ENCODE measurements around the gene TLCD1.

Gene TLCD1

DNA sequence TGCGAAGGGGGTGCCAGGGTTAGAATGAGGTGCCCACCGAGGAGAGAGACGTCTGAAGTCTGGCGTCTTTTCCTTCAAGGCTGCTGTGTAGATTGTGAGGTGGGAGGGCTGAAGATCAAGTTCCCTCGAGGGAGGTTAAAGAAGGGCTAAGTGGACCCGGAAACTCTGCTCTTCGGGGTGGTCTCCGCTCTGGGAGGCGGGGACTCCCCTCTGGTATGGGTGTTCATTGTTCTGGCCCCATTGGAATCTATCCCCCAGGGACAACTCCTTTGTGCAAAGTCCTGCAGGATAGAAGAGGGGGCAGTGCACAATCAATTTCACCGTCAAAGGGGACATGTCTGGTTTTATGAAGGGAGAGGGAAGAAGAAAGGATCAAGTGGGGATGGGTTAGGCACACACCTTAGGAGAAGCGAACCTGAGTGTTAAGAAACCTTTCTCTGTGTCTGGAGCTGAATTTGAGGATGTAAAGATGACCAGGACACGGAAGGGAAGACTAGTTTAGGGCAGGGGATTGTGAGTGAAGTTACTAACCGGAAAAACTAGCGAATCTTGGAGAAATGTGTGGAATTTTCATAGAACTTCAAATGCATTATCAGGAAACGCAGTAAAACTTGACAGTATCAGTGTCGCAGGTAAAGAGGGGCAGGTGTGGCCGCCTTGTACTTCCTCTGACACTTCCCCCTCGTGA is 7.6 kb downstream of the TLCD1 start (continued):
- TF ChIP-seq ZNF530 (tag by site-specific recombination; IDR thresholded peaks at IDR 0.05; ENCODE audit: low read depth) (no peak), ZNF645 (tag by site-specific recombination; IDR thresholded peaks at IDR 0.05) (no peak), ZNF580 (tag by site-specific recombination; IDR thresholded peaks at IDR 0.05) (no peak), RBAK (tag by site-specific recombination; IDR thresholded peaks at IDR 0.05) (no peak), ZNF335 (tag by site-specific recombination; conservative IDR thresholded peaks at IDR 0.05) (peak; percentile 13; the same call in 1 of the 2 replicates), GLIS2 (tag by site-specific recombination; IDR thresholded peaks at IDR 0.05) (0 out of 2 replicates have a peak, but pooled peaks have one; percentile 56), KLF7 (tag by site-specific recombination; IDR thresholded peaks at IDR 0.05; ENCODE audit: borderline replicate concordance) (no peak), ZNF571 (tag by site-specific recombination; IDR thresholded peaks at IDR 0.05) (no peak), ZBTB17 (tag by site-specific recombination; IDR thresholded peaks at IDR 0.05) (peak; percentile 48)
- TF ChIP-seq, protein P1, sequence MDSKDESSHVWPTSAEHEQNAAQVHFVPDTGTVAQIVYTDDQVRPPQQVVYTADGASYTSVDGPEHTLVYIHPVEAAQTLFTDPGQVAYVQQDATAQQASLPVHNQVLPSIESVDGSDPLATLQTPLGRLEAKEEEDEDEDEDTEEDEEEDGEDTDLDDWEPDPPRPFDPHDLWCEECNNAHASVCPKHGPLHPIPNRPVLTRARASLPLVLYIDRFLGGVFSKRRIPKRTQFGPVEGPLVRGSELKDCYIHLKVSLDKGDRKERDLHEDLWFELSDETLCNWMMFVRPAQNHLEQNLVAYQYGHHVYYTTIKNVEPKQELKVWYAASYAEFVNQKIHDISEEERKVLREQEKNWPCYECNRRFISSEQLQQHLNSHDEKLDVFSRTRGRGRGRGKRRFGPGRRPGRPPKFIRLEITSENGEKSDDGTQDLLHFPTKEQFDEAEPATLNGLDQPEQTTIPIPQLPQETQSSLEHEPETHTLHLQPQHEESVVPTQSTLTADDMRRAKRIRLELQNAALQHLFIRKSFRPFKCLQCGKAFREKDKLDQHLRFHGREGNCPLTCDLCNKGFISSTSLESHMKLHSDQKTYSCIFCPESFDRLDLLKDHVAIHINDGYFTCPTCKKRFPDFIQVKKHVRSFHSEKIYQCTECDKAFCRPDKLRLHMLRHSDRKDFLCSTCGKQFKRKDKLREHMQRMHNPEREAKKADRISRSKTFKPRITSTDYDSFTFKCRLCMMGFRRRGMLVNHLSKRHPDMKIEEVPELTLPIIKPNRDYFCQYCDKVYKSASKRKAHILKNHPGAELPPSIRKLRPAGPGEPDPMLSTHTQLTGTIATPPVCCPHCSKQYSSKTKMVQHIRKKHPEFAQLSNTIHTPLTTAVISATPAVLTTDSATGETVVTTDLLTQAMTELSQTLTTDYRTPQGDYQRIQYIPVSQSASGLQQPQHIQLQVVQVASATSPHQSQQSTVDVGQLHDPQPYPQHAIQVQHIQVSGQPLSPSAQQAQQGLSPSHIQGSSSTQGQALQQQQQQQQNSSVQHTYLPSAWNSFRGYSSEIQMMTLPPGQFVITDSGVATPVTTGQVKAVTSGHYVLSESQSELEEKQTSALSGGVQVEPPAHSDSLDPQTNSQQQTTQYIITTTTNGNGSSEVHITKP (tag by site-specific recombination; IDR thresholded peaks at IDR 0.05), result peak; percentile 96
- TF ChIP-seq, protein P2, sequence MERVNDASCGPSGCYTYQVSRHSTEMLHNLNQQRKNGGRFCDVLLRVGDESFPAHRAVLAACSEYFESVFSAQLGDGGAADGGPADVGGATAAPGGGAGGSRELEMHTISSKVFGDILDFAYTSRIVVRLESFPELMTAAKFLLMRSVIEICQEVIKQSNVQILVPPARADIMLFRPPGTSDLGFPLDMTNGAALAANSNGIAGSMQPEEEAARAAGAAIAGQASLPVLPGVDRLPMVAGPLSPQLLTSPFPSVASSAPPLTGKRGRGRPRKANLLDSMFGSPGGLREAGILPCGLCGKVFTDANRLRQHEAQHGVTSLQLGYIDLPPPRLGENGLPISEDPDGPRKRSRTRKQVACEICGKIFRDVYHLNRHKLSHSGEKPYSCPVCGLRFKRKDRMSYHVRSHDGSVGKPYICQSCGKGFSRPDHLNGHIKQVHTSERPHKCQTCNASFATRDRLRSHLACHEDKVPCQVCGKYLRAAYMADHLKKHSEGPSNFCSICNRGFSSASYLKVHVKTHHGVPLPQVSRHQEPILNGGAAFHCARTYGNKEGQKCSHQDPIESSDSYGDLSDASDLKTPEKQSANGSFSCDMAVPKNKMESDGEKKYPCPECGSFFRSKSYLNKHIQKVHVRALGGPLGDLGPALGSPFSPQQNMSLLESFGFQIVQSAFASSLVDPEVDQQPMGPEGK (tag by site-specific recombination; IDR thresholded peaks at IDR 0.05), result peak; percentile 4; the same call in 1 of the 2 replicates

DNA sequence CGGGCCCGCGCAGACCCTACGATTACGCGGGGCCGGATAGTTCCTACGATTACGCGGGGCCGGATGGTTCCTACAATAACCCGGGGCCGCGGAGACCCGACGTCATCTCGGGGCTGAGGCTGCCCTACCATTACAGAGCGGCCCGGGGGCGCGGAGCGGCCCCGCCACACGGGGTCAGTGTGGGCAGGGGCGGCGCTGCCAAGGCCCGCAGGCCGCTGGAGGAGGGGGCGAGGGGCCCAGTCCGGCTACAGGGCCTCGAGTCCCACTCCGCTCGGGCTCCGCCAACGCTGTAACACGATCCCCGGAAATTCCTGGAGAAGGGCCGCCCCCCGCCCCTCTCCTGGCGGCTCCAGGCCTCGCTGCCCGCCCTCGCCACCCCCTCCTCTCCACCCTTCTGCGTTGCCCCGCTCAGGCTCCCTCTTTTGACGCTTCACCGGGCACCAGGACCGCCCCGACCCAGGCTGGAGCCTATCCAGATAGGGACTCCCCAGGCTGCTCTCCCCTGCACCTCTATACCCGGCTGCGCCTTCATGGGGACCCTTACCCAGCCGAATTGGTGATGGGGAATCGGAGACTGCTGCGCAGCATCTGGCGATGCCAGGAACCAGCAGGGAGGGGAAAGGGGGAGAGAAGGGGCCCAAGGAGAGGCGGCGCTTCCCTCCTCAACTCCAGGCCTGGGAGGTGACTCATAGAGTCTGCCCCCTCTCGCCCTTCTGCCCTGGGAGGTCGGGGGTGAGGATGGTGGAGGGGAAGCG is 8.3 kb downstream of the TLCD1 start, which contains the start of gene RAB34:
TSS of gene RAB34 (minus strand) at position 291 of the 755 bp plus-strand sequence. CDS start 602 bp downstream, outside the sequence.
- peaks cover 27 to 63% of the 10 kb centered on the region in 2 experiments; a peak in 2 of 3 replicates for H3K36me3 ChIP-seq (ENCODE audit: control insufficient read depth in 2 of 2, insufficient read depth in 1 of 2, low read length in 2 of 2)
- peaks cover 16% of the 10 kb centered on the region for H3K4me1 ChIP-seq (ENCODE audit: control insufficient read depth, insufficient read depth, low read length)
- H3K4me3 ChIP-seq (ENCODE audit: low read depth, low read length), result peak within 1 kb of the TSS; percentile 67
- CTCF ChIA-PET, result interaction anchor here (2.6 kb wide), 1 partner anchor 9 kb away, joined by 16 read pairs; the partner anchor contains the start of gene TLCD1
- H3K27ac ChIP-seq (ENCODE audit: extremely low read depth, low read depth, low read length), result peak within 1 kb of the TSS; percentile 95
- POLR2A ChIA-PET, result interaction anchor here (0.8 to 3.7 kb wide), 3 partner anchors 9 to 25 kb away, joined by 3 to 38 read pairs (median 4); partner anchors contain the start of genes NEK8 and TLCD1
- H3K9me3 ChIP-seq (ENCODE audit: control insufficient read depth, insufficient read depth, low read depth, low read length), result no peaks in the 10 kb centered on the region
- TF ChIP-seq, protein P3, sequence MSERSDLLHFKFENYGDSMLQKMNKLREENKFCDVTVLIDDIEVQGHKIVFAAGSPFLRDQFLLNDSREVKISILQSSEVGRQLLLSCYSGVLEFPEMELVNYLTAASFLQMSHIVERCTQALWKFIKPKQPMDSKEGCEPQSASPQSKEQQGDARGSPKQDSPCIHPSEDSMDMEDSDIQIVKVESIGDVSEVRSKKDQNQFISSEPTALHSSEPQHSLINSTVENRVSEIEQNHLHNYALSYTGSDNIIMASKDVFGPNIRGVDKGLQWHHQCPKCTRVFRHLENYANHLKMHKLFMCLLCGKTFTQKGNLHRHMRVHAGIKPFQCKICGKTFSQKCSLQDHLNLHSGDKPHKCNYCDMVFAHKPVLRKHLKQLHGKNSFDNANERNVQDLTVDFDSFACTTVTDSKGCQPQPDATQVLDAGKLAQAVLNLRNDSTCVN (tag by site-specific recombination; optimal IDR thresholded peaks at IDR 0.05), result peak; percentile 45
- TF ChIP-seq ZBTB1 (tag by site-specific recombination; IDR thresholded peaks at IDR 0.05) (0 out of 2 replicates have a peak, but pooled peaks have one; percentile 35), PRDM1 (tag by site-specific recombination; IDR thresholded peaks at IDR 0.05) (peak; percentile 13; the same call in 1 of the 2 replicates), ZNF354C (tag by site-specific recombination; IDR thresholded peaks at IDR 0.05; ENCODE audit: borderline replicate concordance, low read depth) (no peak), ZNF341 (tag by site-specific recombination; IDR thresholded peaks at IDR 0.05; ENCODE audit: low read depth) (peak; percentile 94), ZNF645 (tag by site-specific recombination; IDR thresholded peaks at IDR 0.05) (no peak), ZNF426 (tag by site-specific recombination; IDR thresholded peaks at IDR 0.05) (no peak), ZNF558 (tag by site-specific recombination; IDR thresholded peaks at IDR 0.05) (no peak), SP7 (tag by site-specific recombination; IDR thresholded peaks at IDR 0.05) (peak; percentile 51; the same call in 1 of the 2 replicates), SP2 (tag by site-specific recombination; IDR thresholded peaks at IDR 0.05) (peak; percentile 66)
- TF ChIP-seq, protein P4, sequence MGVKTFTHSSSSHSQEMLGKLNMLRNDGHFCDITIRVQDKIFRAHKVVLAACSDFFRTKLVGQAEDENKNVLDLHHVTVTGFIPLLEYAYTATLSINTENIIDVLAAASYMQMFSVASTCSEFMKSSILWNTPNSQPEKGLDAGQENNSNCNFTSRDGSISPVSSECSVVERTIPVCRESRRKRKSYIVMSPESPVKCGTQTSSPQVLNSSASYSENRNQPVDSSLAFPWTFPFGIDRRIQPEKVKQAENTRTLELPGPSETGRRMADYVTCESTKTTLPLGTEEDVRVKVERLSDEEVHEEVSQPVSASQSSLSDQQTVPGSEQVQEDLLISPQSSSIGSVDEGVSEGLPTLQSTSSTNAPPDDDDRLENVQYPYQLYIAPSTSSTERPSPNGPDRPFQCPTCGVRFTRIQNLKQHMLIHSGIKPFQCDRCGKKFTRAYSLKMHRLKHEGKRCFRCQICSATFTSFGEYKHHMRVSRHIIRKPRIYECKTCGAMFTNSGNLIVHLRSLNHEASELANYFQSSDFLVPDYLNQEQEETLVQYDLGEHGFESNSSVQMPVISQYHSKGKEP (tag by site-specific recombination; IDR thresholded peaks at IDR 0.05), result no peak
